ENCODE data around the gene TMED1. TPM values are rescaled to one million over a fixed set of nuclear protein-coding genes. Genes with fewer than 3 reads are reported as not detected.
"Not testable (repeated sequence)": the region's sequence is repeated elsewhere in the genome, so short reads cannot be mapped to it uniquely, and the experiment has no call there.

Gene TMED1
- total and polyA plus RNA-seq, 2 of the 13 experiments (the other 11 are each of a cell fraction or from before 2014, with no cell fraction given): 48.3 to 51.8 TPM

GRCh38 chr19:10877608-10878007 lies 41.6 kb upstream of the TMED1 start:
- in situ Hi-C loops (cut with HindIII; ENCODE audit: extremely low pct_ligation_motif_present, low pct_unique_long_range_greater_than_20kb); FAIRE-seq; H3K36me3 ChIP-seq (replicated peaks in 1 of 2; ENCODE audit: control insufficient read depth in 1 of 2, insufficient read depth in 2 of 2, low read length in 2 of 2); H3K9me3 ChIP-seq (ENCODE audit: low read length); H4K20me1 ChIP-seq (ENCODE audit: insufficient read depth, low read length); CTCF ChIA-PET (ENCODE audit: low intra/inter-chr PET ratio, low total read pairs); ATAC-seq; H3K4me3 ChIP-seq (replicated peaks in 1 of 3; ENCODE audit: insufficient read depth in 1 of 3, low read depth in 2 of 3, low read length in 3 of 3); H3K4me2 ChIP-seq (ENCODE audit: low read depth, low read length); H3K27me3 ChIP-seq (ENCODE audit: control insufficient read depth in 1 of 2, insufficient read depth in 2 of 2, low read length in 2 of 2); BruUV-seq (replicated peaks); DNase-seq (ENCODE audit: low spot score); H3K9ac ChIP-seq (ENCODE audit: insufficient read depth, low read depth, low read length); H2AFZ ChIP-seq (ENCODE audit: low read length): not testable (repeated sequence)
- intact Hi-C loops (cut with micrococcal nuclease; ENCODE audit: unreplicated experiment): loop anchor here (10.0 kb wide), 1 partner anchor 47 kb away; the partner anchor contains the start of genes TIMM29 and YIPF2
- peak overlapping the region; percentile 70 for H3K27ac ChIP-seq (ENCODE audit: extremely low read length, insufficient read depth, low read length)
- POLR2A ChIA-PET: interaction anchor here (1.2 kb wide), 1 partner anchor 42 kb away, joined by 5 read pairs; the partner anchor contains the start of gene TMED1
- H3K4me1 ChIP-seq (ENCODE audit: insufficient read depth, low read length): peaks cover 87% of the 10 kb centered on the region
- TF ChIP-seq ZNF770 (CRISPR knock-in tag; IDR thresholded peaks at IDR 0.05) (peak; percentile 90), TEAD3 (CRISPR knock-in tag; optimal IDR thresholded peaks at IDR 0.05; ENCODE audit: borderline replicate concordance) (peak; percentile 66), ZMYM3 (CRISPR knock-in tag; IDR thresholded peaks at IDR 0.05) (0 out of 2 replicates have a peak, but pooled peaks have one; percentile 15), CEBPG (CRISPR knock-in tag; IDR thresholded peaks at IDR 0.05) (peak; percentile 59; the same call in 1 of the 2 replicates), ZNF121 (CRISPR knock-in tag; IDR thresholded peaks at IDR 0.05) (peak; percentile 88; the same call in 1 of the 2 replicates), ZBTB33 (CRISPR knock-in tag; IDR thresholded peaks at IDR 0.05) (0 out of 2 replicates have a peak, but pooled peaks have one; percentile 41), THAP11 (CRISPR knock-in tag; IDR thresholded peaks at IDR 0.05) (peak; percentile 49; the same call in 1 of the 2 replicates), ZNF460 (CRISPR knock-in tag; IDR thresholded peaks at IDR 0.05; ENCODE audit: borderline replicate concordance) (peak; percentile 88)
- WGBS (ENCODE audit: low lambda C conversion rate): 90% methylated on average over 9 of the region's 9 CpGs
- H3K79me2 ChIP-seq (ENCODE audit: insufficient read depth, low read length): peaks cover 82% of the 10 kb centered on the region
